RWPE1 (cell line): Measurements from ENCODE around the gene OSBP2.

Experiments used
- CTCF ChIA-PET: fragments of 350-600 bp; sonication (Branson Sonifier 250); formaldehyde crosslinking; extraction: SDS; loops from one replicate; lab custom pipeline; 2021; lab: Yijun Ruan, JAX
- POLR2A ChIA-PET: fragments of 400-600 bp; formaldehyde crosslinking; extraction: SDS; loops from one replicate; lab custom pipeline; 2020; ENCODE audit warnings: antibody characterized with exemption; ENCODE audit not compliant: low non-redundant PET; lab: Yijun Ruan, JAX
- DNase-seq: peaks from one replicate; pipeline ENCODE4 v3.0.0; 2012; ENCODE audit warnings: low spot score
- H3K27ac ChIP-seq: fragments of 450-650 bp; 2 replicates; pipeline ENCODE4 v1.5.1; 2017
- CTCF ChIP-seq: fragments of 450-650 bp; conservative IDR thresholded peaks from 2 replicates; pipeline ENCODE4 v1.5.1; 2017; ENCODE audit warnings: low read depth, mild to moderate bottlenecking

The OSBP2 gene

GRCh38 chr22:30847583-30847982 lies 152.9 kb downstream of the OSBP2 start:
- TF ChIP-seq CTCF: no peak
- POLR2A ChIA-PET: interaction anchor here (0.6 kb wide), 1 partner anchor 107 kb away, joined by 5 read pairs; no protein-coding TSS in a partner anchor
- DNase-seq: no peak
- CTCF ChIA-PET: no interaction called here
- no peak overlapping the region for H3K27ac ChIP-seq

- CTCF ChIA-PET: no interaction called here
- POLR2A ChIA-PET: no interaction called here
- TF ChIP-seq CTCF: no peak
Observed at GRCh38 chr22:30855266-30855665, 160.6 kb downstream of the OSBP2 start.

GRCh38 chr22:30855677-30856518 lies 161.2 kb downstream of the OSBP2 start:
- TF ChIP-seq CTCF: no peak
- DNase-seq: no peak
- ChIA-PET POLR2A (no interaction called here), CTCF (no interaction called here)
- H3K27ac ChIP-seq: no peak overlapping the region

More at GRCh38 chr22:30855266-30855665, 160.6 kb downstream of the OSBP2 start:
- H3K27ac ChIP-seq: no peak overlapping the region
- DNase-seq: no peak

- no peak for DNase-seq
- ChIA-PET POLR2A (no interaction called here), CTCF (no interaction called here)
- H3K27ac ChIP-seq: 0 out of 2 replicates have a peak overlapping the region, but pooled peaks have one; percentile 9
- TF ChIP-seq CTCF: no peak
Observed at GRCh38 chr22:30856741-30857502, 162.2 kb downstream of the OSBP2 start.

GRCh38 chr22:30857791-30858190 lies 163.1 kb downstream of the OSBP2 start:
- no peak for DNase-seq
- POLR2A ChIA-PET: no interaction called here
- no peak overlapping the region for H3K27ac ChIP-seq
- no peak for TF ChIP-seq CTCF
- CTCF ChIA-PET: no interaction called here

GRCh38 chr22:30858976-30859713 lies 164.5 kb downstream of the OSBP2 start:
- CTCF ChIA-PET: no interaction called here
- no peak overlapping the region for H3K27ac ChIP-seq
- DNase-seq: no peak
- POLR2A ChIA-PET: no interaction called here
- TF ChIP-seq CTCF: no peak
